HEK293 (cell line): ENCODE results near the gene INPP5A.
A peak's percentile ranks its signal among the peaks of the same experiment; 100 is the strongest.

ENCODE experiments used
- CTCF ChIA-PET: fragments of 350-600 bp; formaldehyde crosslinking; extraction: SDS; loops from one replicate; lab custom pipeline; 2021; ENCODE audit warnings: antibody characterized with exemption; lab: Yijun Ruan, JAX
- POLR2A ChIA-PET: fragments of 300-600 bp; formaldehyde crosslinking; extraction: SDS; loops from one replicate; lab custom pipeline; 2020; ENCODE audit warnings: antibody characterized with exemption, inconsistent platforms; lab: Yijun Ruan, JAX
- H3K27ac ChIP-seq: fragments of 200-500 bp; sonication (Bioruptor generic); 2 replicates; pipeline ENCODE4 v1.5.1; 2014; ENCODE audit warnings: low read depth, low read length, control low read depth, inconsistent platforms; ENCODE audit errors: extremely low read depth
- H3K36me3 ChIP-seq, 2 experiments: fragments of 200-500 bp in 1 of 2; sonication (Bioruptor generic) in 1 of 2; 1 replicate in 1 of 2; 2 replicates in 1 of 2; pipeline ENCODE4 v1.5.1; 2014 to 2017; ENCODE audit warnings: inconsistent platforms in 2 of 2, low read length in 2 of 2; ENCODE audit not compliant: control insufficient read depth in 2 of 2, insufficient read depth in 1 of 2
- H3K4me1 ChIP-seq: fragments of 200-500 bp; sonication (Bioruptor generic); 2 replicates; pipeline ENCODE4 v1.5.1; 2014; ENCODE audit warnings: mild to moderate bottlenecking, low read length, inconsistent platforms; ENCODE audit not compliant: control insufficient read depth, insufficient read depth
- H3K4me3 ChIP-seq: 2 replicates; pipeline ENCODE4 v1.5.1; 2011; ENCODE audit warnings: low read depth, mild to moderate bottlenecking, control low read depth, low read length, moderate library complexity
- H3K9me3 ChIP-seq: fragments of 200-500 bp; sonication (Bioruptor generic); 2 replicates; pipeline ENCODE4 v1.5.1; 2014; ENCODE audit warnings: low read depth, low read length, inconsistent platforms; ENCODE audit not compliant: control insufficient read depth, insufficient read depth
- EGR2 ChIP-seq: fragments of 450-650 bp; formaldehyde crosslinking; IDR thresholded peaks from 2 replicates; pipeline ENCODE4 v1.5.1; 2016; ENCODE audit warnings: low read depth, missing biosample characterization, missing genetic modification characterization
- GLIS1 ChIP-seq: fragments of 450-650 bp; formaldehyde crosslinking; IDR thresholded peaks from 2 replicates; pipeline ENCODE4 v1.5.1; 2016; ENCODE audit warnings: missing biosample characterization, missing genetic modification characterization
- GLIS2 ChIP-seq: fragments of 450-650 bp; formaldehyde crosslinking; IDR thresholded peaks from 2 replicates; pipeline ENCODE4 v1.5.1; 2016; ENCODE audit warnings: missing biosample characterization, missing genetic modification characterization
- KLF8 ChIP-seq: fragments of 450-650 bp; formaldehyde crosslinking; IDR thresholded peaks from 2 replicates; pipeline ENCODE4 v1.5.1; 2016; ENCODE audit warnings: missing biosample characterization, missing genetic modification characterization
- KLF9 ChIP-seq: fragments of 450-650 bp; formaldehyde crosslinking; IDR thresholded peaks from 2 replicates; pipeline ENCODE4 v1.5.1; 2016; ENCODE audit warnings: missing biosample characterization, missing genetic modification characterization, low read depth
- SETDB1 ChIP-seq: IDR thresholded peaks from one replicate; pipeline ENCODE4 v1.6.1; 2017; ENCODE audit warnings: mild to moderate bottlenecking, low read length, moderate library complexity, mixed read lengths; ENCODE audit not compliant: insufficient read length
- SP2 ChIP-seq: fragments of 450-650 bp; formaldehyde crosslinking; IDR thresholded peaks from 2 replicates; pipeline ENCODE4 v1.5.1; 2016; ENCODE audit warnings: missing biosample characterization, missing genetic modification characterization
- YY1 ChIP-seq: fragments of 450-650 bp; formaldehyde crosslinking; IDR thresholded peaks from 2 replicates; pipeline ENCODE4 v1.5.1; 2018; ENCODE audit warnings: missing biosample characterization, missing genetic modification characterization
- ZBTB1 ChIP-seq: fragments of 450-650 bp; formaldehyde crosslinking; IDR thresholded peaks from 2 replicates; pipeline ENCODE4 v1.5.1; 2016; ENCODE audit warnings: missing biosample characterization, missing genetic modification characterization
- ZBTB20 ChIP-seq: fragments of 450-650 bp; formaldehyde crosslinking; IDR thresholded peaks from 2 replicates; pipeline ENCODE4 v1.5.1; 2016; ENCODE audit warnings: missing biosample characterization, missing genetic modification characterization
- ZEB2 ChIP-seq: fragments of 450-650 bp; formaldehyde crosslinking; IDR thresholded peaks from 2 replicates; pipeline ENCODE4 v1.5.1; 2016; ENCODE audit warnings: missing biosample characterization, missing genetic modification characterization
- ZIC2 ChIP-seq: fragments of 450-650 bp; formaldehyde crosslinking; IDR thresholded peaks from 2 replicates; pipeline ENCODE4 v1.5.1; 2016; ENCODE audit warnings: missing biosample characterization, missing genetic modification characterization
- ZNF121 ChIP-seq: fragments of 450-650 bp; formaldehyde crosslinking; IDR thresholded peaks from 2 replicates; pipeline ENCODE4 v1.5.1; 2016; ENCODE audit warnings: missing biosample characterization, missing genetic modification characterization
- ZNF132 ChIP-seq: fragments of 450-650 bp; formaldehyde crosslinking; IDR thresholded peaks from 2 replicates; pipeline ENCODE4 v1.5.1; 2017; ENCODE audit warnings: missing biosample characterization, missing genetic modification characterization, borderline replicate concordance
- ZNF146 ChIP-seq: fragments of 450-650 bp; formaldehyde crosslinking; IDR thresholded peaks from 2 replicates; pipeline ENCODE4 v1.5.1; 2016; ENCODE audit warnings: missing biosample characterization, missing genetic modification characterization
- ZNF311 ChIP-seq: fragments of 450-650 bp; formaldehyde crosslinking; IDR thresholded peaks from 2 replicates; pipeline ENCODE4 v1.5.1; 2017; ENCODE audit warnings: missing biosample characterization, missing genetic modification characterization, borderline replicate concordance
- ZNF404 ChIP-seq: fragments of 450-650 bp; formaldehyde crosslinking; IDR thresholded peaks from 2 replicates; pipeline ENCODE4 v1.5.1; 2017; ENCODE audit warnings: missing biosample characterization, missing genetic modification characterization
- ZNF48 ChIP-seq: fragments of 450-650 bp; formaldehyde crosslinking; IDR thresholded peaks from 2 replicates; pipeline ENCODE4 v1.5.1; 2016; ENCODE audit warnings: missing biosample characterization, missing genetic modification characterization
- ZNF560 ChIP-seq: fragments of 450-650 bp; formaldehyde crosslinking; IDR thresholded peaks from 2 replicates; pipeline ENCODE4 v1.5.1; 2017; ENCODE audit warnings: missing biosample characterization, missing genetic modification characterization, borderline replicate concordance
- ZNF621 ChIP-seq: fragments of 450-650 bp; formaldehyde crosslinking; IDR thresholded peaks from 2 replicates; pipeline ENCODE4 v1.5.1; 2017; ENCODE audit warnings: missing biosample characterization, missing genetic modification characterization
- ZNF624 ChIP-seq: fragments of 450-650 bp; formaldehyde crosslinking; IDR thresholded peaks from 2 replicates; pipeline ENCODE4 v1.5.1; 2017; ENCODE audit warnings: missing biosample characterization, missing genetic modification characterization
- ZNF626 ChIP-seq: fragments of 450-650 bp; sonication (Bioruptor Pico); formaldehyde crosslinking; IDR thresholded peaks from 2 replicates; pipeline ENCODE4 v1.5.1; 2018; ENCODE audit warnings: missing biosample characterization, missing genetic modification characterization, inconsistent platforms
- ZNF707 ChIP-seq: fragments of 450-650 bp; formaldehyde crosslinking; IDR thresholded peaks from 2 replicates; pipeline ENCODE4 v1.5.1; 2016; ENCODE audit warnings: missing biosample characterization, missing genetic modification characterization
- ZNF747 ChIP-seq: fragments of 450-650 bp; formaldehyde crosslinking; IDR thresholded peaks from 2 replicates; pipeline ENCODE4 v1.5.1; 2016; ENCODE audit warnings: missing biosample characterization, missing genetic modification characterization
- ZNF843 ChIP-seq: fragments of 450-650 bp; formaldehyde crosslinking; IDR thresholded peaks from 2 replicates; pipeline ENCODE4 v1.5.1; 2016; ENCODE audit warnings: missing biosample characterization, missing genetic modification characterization
- TF ChIP-seq, protein P1 (sequence below): fragments of 450-650 bp; formaldehyde crosslinking; IDR thresholded peaks from 2 replicates; pipeline ENCODE4 v1.5.1; 2017; ENCODE audit warnings: missing biosample characterization, missing genetic modification characterization
- TF ChIP-seq, protein P2 (sequence below): fragments of 450-650 bp; formaldehyde crosslinking; IDR thresholded peaks from 2 replicates; pipeline ENCODE4 v1.5.1; 2016; ENCODE audit warnings: missing biosample characterization, missing genetic modification characterization

Gene INPP5A

GRCh38 chr10:132548106-132548823, 10.7 kb downstream of the INPP5A start (continued):
- TF ChIP-seq ZNF624 (tag by site-specific recombination) (no peak), ZEB2 (no peak), ZNF626 (tag by site-specific recombination) (no peak), ZNF560 (tag by site-specific recombination) (no peak), ZBTB20 (tag by site-specific recombination) (no peak), KLF9 (no peak)
- TF ChIP-seq, protein P1, sequence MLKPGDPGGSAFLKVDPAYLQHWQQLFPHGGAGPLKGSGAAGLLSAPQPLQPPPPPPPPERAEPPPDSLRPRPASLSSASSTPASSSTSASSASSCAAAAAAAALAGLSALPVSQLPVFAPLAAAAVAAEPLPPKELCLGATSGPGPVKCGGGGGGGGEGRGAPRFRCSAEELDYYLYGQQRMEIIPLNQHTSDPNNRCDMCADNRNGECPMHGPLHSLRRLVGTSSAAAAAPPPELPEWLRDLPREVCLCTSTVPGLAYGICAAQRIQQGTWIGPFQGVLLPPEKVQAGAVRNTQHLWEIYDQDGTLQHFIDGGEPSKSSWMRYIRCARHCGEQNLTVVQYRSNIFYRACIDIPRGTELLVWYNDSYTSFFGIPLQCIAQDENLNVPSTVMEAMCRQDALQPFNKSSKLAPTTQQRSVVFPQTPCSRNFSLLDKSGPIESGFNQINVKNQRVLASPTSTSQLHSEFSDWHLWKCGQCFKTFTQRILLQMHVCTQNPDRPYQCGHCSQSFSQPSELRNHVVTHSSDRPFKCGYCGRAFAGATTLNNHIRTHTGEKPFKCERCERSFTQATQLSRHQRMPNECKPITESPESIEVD: no peak

DNA sequence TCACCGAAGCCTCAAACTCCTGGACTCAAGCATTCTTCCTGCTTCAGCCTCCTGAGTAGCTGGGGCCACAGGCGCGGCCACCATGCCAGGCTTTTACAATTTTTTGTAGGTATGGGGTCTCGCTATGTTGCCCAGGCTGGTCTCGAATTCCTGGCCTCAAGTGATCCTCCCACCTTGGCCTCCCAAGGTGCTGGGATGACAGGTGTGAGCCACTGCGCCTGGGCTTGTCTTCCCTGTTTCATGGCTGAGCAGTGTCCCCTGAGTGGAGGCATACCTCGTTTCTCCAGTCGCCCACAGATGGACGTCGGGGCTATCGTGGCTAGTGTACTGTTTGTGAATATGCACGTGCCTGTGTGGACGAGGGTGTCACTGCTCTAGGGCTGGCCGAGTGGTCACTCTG, 11.3 kb downstream of the INPP5A start:
- H3K4me1 ChIP-seq: no peaks in the 10 kb centered on the region
- POLR2A ChIA-PET: no interaction called here
- no peaks in the 10 kb centered on the region for H3K9me3 ChIP-seq
- H3K4me3 ChIP-seq: no peak overlapping the region
- no peaks in the 10 kb centered on the region for H3K36me3 ChIP-seq
- H3K27ac ChIP-seq: no peak overlapping the region
- CTCF ChIA-PET: no interaction called here
- peak; percentile 50; the same call in 1 of the 2 replicates for TF ChIP-seq ZNF121 (tag by site-specific recombination)
- no peak for TF ChIP-seq ZNF843

DNA sequence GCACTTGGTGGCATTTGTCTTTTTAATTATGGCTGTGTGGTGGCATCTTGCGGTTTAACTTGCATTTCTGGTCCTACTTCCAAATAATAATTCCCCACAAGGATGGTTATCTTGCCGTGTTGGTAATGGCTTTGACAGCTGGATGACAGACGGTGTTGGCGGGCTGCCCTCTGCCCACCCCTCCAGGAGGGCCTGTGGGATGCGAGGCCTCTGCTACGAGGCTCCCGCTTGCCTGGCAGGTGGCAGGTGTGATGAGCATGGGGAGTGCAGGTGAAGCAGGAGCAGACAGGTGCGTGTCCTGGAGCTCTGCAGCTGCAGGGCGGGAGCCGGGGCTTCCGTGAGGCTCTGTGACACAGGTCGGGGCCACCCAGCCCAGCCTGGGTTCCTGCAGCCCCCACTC, 11.8 kb downstream of the INPP5A start:
- H3K4me3 ChIP-seq: no peak overlapping the region
- TF ChIP-seq ZNF132 (tag by site-specific recombination) (no peak), GLIS2 (tag by site-specific recombination) (no peak), ZIC2 (tag by site-specific recombination) (0 out of 2 replicates have a peak, but pooled peaks have one; percentile 33), KLF8 (tag by site-specific recombination) (no peak), ZEB2 (no peak)
- ChIA-PET CTCF (no interaction called here), POLR2A (no interaction called here)
- no peaks in the 10 kb centered on the region for H3K4me1 ChIP-seq
- H3K27ac ChIP-seq: no peak overlapping the region
- H3K9me3 ChIP-seq: no peaks in the 10 kb centered on the region
- H3K36me3 ChIP-seq: no peaks in the 10 kb centered on the region

GRCh38 chr10:132550366-132551092, 12.9 kb downstream of the INPP5A start:
- TF ChIP-seq, protein P1: no peak
- no peak for TF ChIP-seq GLIS1 (tag by site-specific recombination)
- no peak for TF ChIP-seq ZNF747 (tag by site-specific recombination)
- TF ChIP-seq, protein P2, sequence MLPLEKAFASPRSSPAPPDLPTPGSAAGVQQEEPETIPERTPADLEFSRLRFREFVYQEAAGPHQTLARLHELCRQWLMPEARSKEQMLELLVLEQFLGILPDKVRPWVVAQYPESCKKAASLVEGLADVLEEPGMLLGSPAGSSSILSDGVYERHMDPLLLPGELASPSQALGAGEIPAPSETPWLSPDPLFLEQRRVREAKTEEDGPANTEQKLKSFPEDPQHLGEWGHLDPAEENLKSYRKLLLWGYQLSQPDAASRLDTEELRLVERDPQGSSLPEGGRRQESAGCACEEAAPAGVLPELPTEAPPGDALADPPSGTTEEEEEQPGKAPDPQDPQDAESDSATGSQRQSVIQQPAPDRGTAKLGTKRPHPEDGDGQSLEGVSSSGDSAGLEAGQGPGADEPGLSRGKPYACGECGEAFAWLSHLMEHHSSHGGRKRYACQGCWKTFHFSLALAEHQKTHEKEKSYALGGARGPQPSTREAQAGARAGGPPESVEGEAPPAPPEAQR (tag by site-specific recombination): no peak
- TF ChIP-seq ZNF311 (tag by site-specific recombination): no peak
- TF ChIP-seq EGR2 (tag by site-specific recombination): no peak
- TF ChIP-seq YY1 (tag by site-specific recombination): no peak
- no peak for TF ChIP-seq ZNF404
- TF ChIP-seq ZNF146 (tag by site-specific recombination): no peak
- no peak for TF ChIP-seq SETDB1
- TF ChIP-seq ZBTB1 (tag by site-specific recombination): no peak
- no peak for TF ChIP-seq SP2 (tag by site-specific recombination)
- no peak for TF ChIP-seq ZNF48 (tag by site-specific recombination)
- TF ChIP-seq ZNF621 (tag by site-specific recombination): no peak
- TF ChIP-seq ZNF707 (tag by site-specific recombination): no peak
- ChIA-PET CTCF (interaction anchor here (1.7 kb wide), 1 partner anchor 91 kb away, joined by 6 read pairs; no protein-coding TSS in a partner anchor), POLR2A (no interaction called here)
- Histone ChIP-seq H3K27ac (no peak overlapping the region), H3K36me3 (no peaks in the 10 kb centered on the region), H3K4me1 (no peaks in the 10 kb centered on the region), H3K4me3 (no peak overlapping the region), H3K9me3 (no peaks in the 10 kb centered on the region)
